Muscle layer of colon (tissue), 2 donors: ENCODE data around the gene KRTAP15-1.

ENCODE experiments used
- H3K27ac ChIP-seq: one replicate; pipeline ENCODE4 v1.7.0; 2013; ENCODE audit warnings: low read depth, mild to moderate bottlenecking, low read length, moderate library complexity
- H3K27me3 ChIP-seq, 2 donors: one replicate each; pipeline ENCODE4 v1.7.0; 2013; ENCODE audit warnings: low read length in 2 of 2, mild to moderate bottlenecking in 2 of 2; ENCODE audit not compliant: insufficient read depth in 2 of 2, control insufficient read depth in 1 of 2
- H3K36me3 ChIP-seq: one replicate; pipeline ENCODE4 v1.7.0; 2013; ENCODE audit warnings: mild to moderate bottlenecking, low read length; ENCODE audit not compliant: insufficient read depth
- H3K4me1 ChIP-seq: one replicate; pipeline ENCODE4 v1.7.0; 2013; ENCODE audit warnings: mild to moderate bottlenecking, low read length; ENCODE audit not compliant: insufficient read depth
- H3K4me3 ChIP-seq, 2 donors: one replicate each; pipeline ENCODE4 v1.7.0; 2013; ENCODE audit warnings: low read length in 2 of 2, low read depth in 1 of 2, mild to moderate bottlenecking in 1 of 2, moderate library complexity in 1 of 2
- H3K9ac ChIP-seq: one replicate; pipeline ENCODE4 v1.7.0; 2013; ENCODE audit warnings: low read length
- H3K9me3 ChIP-seq: one replicate; pipeline ENCODE4 v1.7.0; 2013; ENCODE audit warnings: mild to moderate bottlenecking, low read length
- donor health status: abdominal sarcoma.
- donor health status: Adenocarcinoma of cecum.

KRTAP15-1 gene, protein sequence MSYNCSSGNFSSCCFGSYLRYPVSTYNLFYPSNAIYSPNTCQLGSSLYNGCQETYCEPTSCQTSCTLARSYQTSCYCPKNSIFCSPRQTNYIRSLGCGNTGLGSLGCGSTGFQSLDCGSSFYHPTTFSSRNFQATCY

DNA sequence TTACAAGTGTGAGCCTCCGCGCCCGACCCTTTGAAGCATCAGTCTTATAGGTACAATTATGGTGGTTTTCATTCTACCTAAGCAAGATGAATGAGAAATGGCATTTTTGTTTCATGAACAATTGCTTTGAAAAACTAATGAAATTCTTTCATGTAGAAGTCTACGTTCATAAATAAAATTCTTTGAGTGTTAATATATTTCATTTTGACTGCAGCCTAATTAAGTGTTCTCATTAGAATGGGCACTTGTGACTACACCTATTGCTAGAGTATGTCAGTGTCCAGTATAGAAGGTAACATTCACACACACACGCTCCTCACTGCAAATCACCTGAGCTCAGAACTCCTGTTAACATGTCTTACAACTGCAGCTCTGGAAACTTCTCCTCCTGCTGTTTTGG lies at the start of gene KRTAP15-1:
TSS of gene KRTAP15-1 (plus strand) at position 301 of the 400 bp plus-strand sequence. CDS start at position 354, 53 bp downstream.
- H3K36me3 ChIP-seq = no peaks in the 10 kb centered on the region

GRCh38 chr21:30391492-30392025 lies 48.5 kb upstream of the KRTAP15-1 start:
- Histone ChIP-seq H3K9me3 (no peaks in the 10 kb centered on the region), H3K4me3 (no peak overlapping the region), H3K27me3 (no peaks in the 10 kb centered on the region), H3K9ac (no peak overlapping the region), H3K27ac (no peak overlapping the region), H3K36me3 (no peaks in the 10 kb centered on the region), H3K4me1 (no peaks in the 10 kb centered on the region)

More for the DNA sequence above, at the start of gene KRTAP15-1:
- no peak within 1 kb of the TSS for H3K4me3 ChIP-seq
- H3K27ac ChIP-seq = no peak within 1 kb of the TSS
- H3K9ac ChIP-seq = no peak within 1 kb of the TSS
- no peaks in the 10 kb centered on the region for H3K9me3 ChIP-seq
- H3K4me1 ChIP-seq = no peaks in the 10 kb centered on the region
- no peaks in the 10 kb centered on the region for H3K27me3 ChIP-seq

DNA sequence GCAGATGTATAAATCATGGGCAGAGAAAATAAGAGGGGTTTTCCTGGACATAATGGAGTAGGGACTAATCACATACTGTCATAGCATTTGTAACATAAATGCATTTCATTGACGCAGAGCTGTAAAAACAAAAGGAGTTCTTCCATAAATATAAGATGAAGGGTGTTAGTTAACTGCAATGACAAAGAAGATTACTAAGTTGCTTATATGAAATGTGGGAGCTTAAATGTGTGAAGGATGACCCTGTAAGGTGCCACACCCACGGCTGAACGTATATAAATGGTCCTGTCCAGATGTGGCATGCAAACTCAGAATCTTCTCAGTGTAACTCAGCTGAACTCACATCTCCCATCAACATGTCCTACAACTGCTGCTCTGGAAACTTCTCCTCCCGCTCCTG lies 44.3 kb upstream of the KRTAP15-1 start, which contains the start of gene KRTAP13-1:
TSS of gene KRTAP13-1 (plus strand) at position 301 of the 400 bp plus-strand sequence. CDS start at position 357, 56 bp downstream.
- Histone ChIP-seq H3K4me3 (no peak within 1 kb of the TSS), H3K9me3 (no peaks in the 10 kb centered on the region), H3K27ac (no peak within 1 kb of the TSS), H3K9ac (no peak within 1 kb of the TSS), H3K36me3 (no peaks in the 10 kb centered on the region), H3K4me1 (no peaks in the 10 kb centered on the region), H3K27me3 (no peaks in the 10 kb centered on the region)

GRCh38 chr21:30408782-30409494 lies 31.1 kb upstream of the KRTAP15-1 start:
- H3K27me3 ChIP-seq = no peaks in the 10 kb centered on the region
- H3K36me3 ChIP-seq = no peaks in the 10 kb centered on the region
- no peak overlapping the region for H3K9ac ChIP-seq
- H3K4me3 ChIP-seq = no peak overlapping the region
- no peaks in the 10 kb centered on the region for H3K9me3 ChIP-seq
- H3K4me1 ChIP-seq = no peaks in the 10 kb centered on the region
- no peak overlapping the region for H3K27ac ChIP-seq

DNA sequence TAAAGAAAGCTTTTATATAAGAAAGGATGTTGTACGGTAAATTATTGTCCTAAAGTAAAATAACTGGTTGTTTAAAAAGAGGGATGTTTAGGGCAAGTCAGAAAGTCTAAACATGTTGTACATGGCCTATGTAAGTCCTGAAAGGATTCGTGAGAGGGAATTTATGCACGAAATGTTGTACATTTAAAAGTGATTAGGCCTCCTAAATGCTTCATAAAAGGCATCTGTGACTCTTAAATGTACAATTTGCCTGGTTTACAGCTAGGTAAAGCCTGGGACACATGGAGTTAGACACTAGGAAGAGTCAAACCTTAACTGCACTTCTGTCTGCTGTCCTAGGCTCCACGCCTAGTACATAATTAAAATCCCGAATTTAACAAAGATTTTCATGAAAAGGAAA lies 24.1 kb upstream of the KRTAP15-1 start:
- no peak overlapping the region for H3K9ac ChIP-seq
- H3K27me3 ChIP-seq = no peaks in the 10 kb centered on the region
- H3K36me3 ChIP-seq = no peaks in the 10 kb centered on the region
- no peak overlapping the region for H3K4me3 ChIP-seq
- H3K27ac ChIP-seq = no peak overlapping the region
- no peaks in the 10 kb centered on the region for H3K9me3 ChIP-seq
- no peaks in the 10 kb centered on the region for H3K4me1 ChIP-seq

DNA sequence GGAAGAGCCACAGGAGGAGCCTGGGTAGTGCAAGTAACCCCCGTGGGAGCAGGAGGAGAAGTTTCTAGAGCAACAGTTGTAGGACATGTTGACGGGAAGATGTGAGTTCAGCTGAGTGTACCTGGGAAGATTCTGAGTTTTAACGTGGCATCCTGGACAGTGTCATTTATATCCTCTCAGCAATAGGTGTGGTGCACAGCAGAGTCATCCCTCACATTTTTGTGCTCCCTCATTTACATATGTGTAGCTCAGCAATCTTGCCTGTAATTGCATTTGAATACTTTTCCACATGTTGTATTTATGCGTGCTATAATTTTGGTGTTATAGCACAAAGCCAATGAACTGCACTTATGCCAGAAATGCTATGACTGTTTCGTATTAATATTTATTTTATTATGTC lies 14.2 kb upstream of the KRTAP15-1 start, which contains the start of gene KRTAP13-3:
TSS of gene KRTAP13-3 (minus strand) at position 101 of the 400 bp plus-strand sequence. CDS start at position 87, 14 bp downstream.
- H3K4me3 ChIP-seq = no peak within 1 kb of the TSS
- no peaks in the 10 kb centered on the region for H3K27me3 ChIP-seq
- no peaks in the 10 kb centered on the region for H3K36me3 ChIP-seq
- H3K27ac ChIP-seq = no peak within 1 kb of the TSS
- no peaks in the 10 kb centered on the region for H3K9me3 ChIP-seq
- H3K4me1 ChIP-seq = no peaks in the 10 kb centered on the region
- no peak within 1 kb of the TSS for H3K9ac ChIP-seq

DNA sequence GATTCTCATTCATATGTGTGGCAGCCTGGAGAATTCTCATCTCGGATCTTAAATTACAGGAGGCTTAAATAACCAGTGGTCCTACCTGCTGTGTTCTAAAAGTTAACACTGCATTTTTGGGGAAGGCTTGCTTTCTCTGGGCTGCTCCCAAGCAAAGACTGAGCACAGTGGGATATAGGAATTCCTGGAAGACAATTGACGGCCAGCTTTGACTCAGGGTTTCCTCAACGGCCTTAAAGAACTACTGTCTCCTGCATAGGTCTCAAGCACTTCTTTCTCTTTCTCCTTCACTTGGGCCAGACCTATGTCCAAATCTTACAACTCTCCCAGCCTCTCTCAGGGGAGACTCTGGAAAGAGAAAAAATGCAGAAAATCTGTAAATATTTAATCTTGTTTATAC lies 13.3 kb upstream of the KRTAP15-1 start:
- Histone ChIP-seq H3K4me3 (no peak overlapping the region), H3K36me3 (no peaks in the 10 kb centered on the region), H3K9me3 (no peaks in the 10 kb centered on the region), H3K4me1 (no peaks in the 10 kb centered on the region), H3K9ac (no peak overlapping the region), H3K27me3 (no peaks in the 10 kb centered on the region), H3K27ac (no peak overlapping the region)

DNA sequence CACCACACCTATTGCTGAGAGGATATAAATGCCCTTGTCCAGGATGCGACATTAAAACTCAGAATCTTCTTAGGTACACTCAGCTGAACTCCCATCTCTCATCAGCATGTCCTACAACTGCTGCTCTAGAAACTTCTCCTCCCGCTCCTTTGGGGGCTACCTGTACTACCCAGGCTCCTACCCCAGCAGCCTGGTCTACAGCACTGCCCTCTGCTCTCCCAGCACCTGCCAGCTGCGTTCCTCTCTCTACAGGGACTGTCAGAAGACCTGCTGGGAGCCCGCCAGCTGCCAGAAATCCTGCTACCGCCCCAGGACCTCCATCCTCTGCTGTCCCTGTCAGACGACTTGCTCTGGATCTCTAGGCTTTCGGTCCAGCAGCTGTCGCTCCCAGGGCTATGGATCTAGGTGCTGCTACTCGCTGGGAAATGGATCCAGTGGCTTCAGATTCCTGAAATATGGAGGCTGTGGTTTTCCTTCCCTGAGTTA lies 9.9 kb upstream of the KRTAP15-1 start, which contains the start of gene KRTAP13-4:
TSS of gene KRTAP13-4 (plus strand) at position 51 of the 486 bp plus-strand sequence. CDS start at position 107, 56 bp downstream.
- H3K27ac ChIP-seq = no peak within 1 kb of the TSS
- no peak within 1 kb of the TSS for H3K4me3 ChIP-seq
- no peaks in the 10 kb centered on the region for H3K36me3 ChIP-seq
- no peaks in the 10 kb centered on the region for H3K9me3 ChIP-seq
- no peak within 1 kb of the TSS for H3K9ac ChIP-seq
- no peaks in the 10 kb centered on the region for H3K27me3 ChIP-seq
- H3K4me1 ChIP-seq = no peaks in the 10 kb centered on the region

- Histone ChIP-seq H3K27ac (no peak overlapping the region), H3K4me1 (no peaks in the 10 kb centered on the region), H3K36me3 (no peaks in the 10 kb centered on the region), H3K9me3 (no peaks in the 10 kb centered on the region), H3K4me3 (no peak overlapping the region), H3K27me3 (no peaks in the 10 kb centered on the region), H3K9ac (no peak overlapping the region)
These were observed 5.9 kb upstream of the KRTAP15-1 start for GRCh38 chr21:30434033-30434631.

- Histone ChIP-seq H3K4me3 (no peak overlapping the region), H3K27me3 (no peaks in the 10 kb centered on the region), H3K9ac (no peak overlapping the region)
These were observed 3.0 kb upstream of the KRTAP15-1 start for GRCh38 chr21:30437010-30437565.

GRCh38 chr21:30443226-30443625 lies 3.2 kb downstream of the KRTAP15-1 start:
- Histone ChIP-seq H3K36me3 (no peaks in the 10 kb centered on the region), H3K9ac (no peak overlapping the region), H3K27me3 (no peaks in the 10 kb centered on the region), H3K9me3 (no peaks in the 10 kb centered on the region), H3K4me1 (no peaks in the 10 kb centered on the region), H3K27ac (no peak overlapping the region), H3K4me3 (no peak overlapping the region)

More at GRCh38 chr21:30437010-30437565, 3.0 kb upstream of the KRTAP15-1 start:
- Histone ChIP-seq H3K4me1 (no peaks in the 10 kb centered on the region), H3K36me3 (no peaks in the 10 kb centered on the region), H3K9me3 (no peaks in the 10 kb centered on the region), H3K27ac (no peak overlapping the region)
